GM12878 (cell line): Measurements from ENCODE around the gene KLF15. TPM values are rescaled to one million over a fixed set of nuclear protein-coding genes. Genes with fewer than 3 reads are reported as not detected.

Experiments
- ATAC-seq: fragments of 200-7000 bp; cut with Tn5 transposase; 3 replicates; pipeline ENCODE4 v1.9.1; 2020; ENCODE audit warnings: mild to moderate bottlenecking, moderate library complexity
- BruUV-seq: library from RNA; stranded (reverse); fragments of 400-500 nt; replicated peaks from 2 replicates; lab custom pipeline; 2021; lab: Mats Ljungman, UMichigan
- CTCF ChIA-PET: fragments of 300-600 bp; sonication (Branson Sonifier 250); formaldehyde crosslinking; extraction: SDS; loops from one replicate; lab custom pipeline; 2021; ENCODE audit warnings: inconsistent platforms; lab: Yijun Ruan, JAX
- POLR2A ChIA-PET: fragments of 350-600 bp; formaldehyde crosslinking; extraction: SDS; loops from one replicate; lab custom pipeline; 2021; ENCODE audit warnings: inconsistent platforms; lab: Charles Lee
- RAD21 ChIA-PET: fragments of 300-600 bp; sonication (Branson Sonifier 250); formaldehyde crosslinking; loops from one replicate; lab custom pipeline; 2023; ENCODE audit warnings: antibody characterized with exemption; ENCODE audit not compliant: unreplicated experiment; lab: Charles Lee
- SMC1A ChIA-PET: fragments of 300-600 bp; sonication (Branson Sonifier 250); formaldehyde crosslinking; loops from one replicate; lab custom pipeline; 2023; ENCODE audit not compliant: unreplicated experiment, uncharacterized antibody; lab: Charles Lee
- DNase-seq: peaks from one replicate; pipeline ENCODE4 v3.0.0-alpha.2; 2011; ENCODE audit warnings: low read depth, low spot score
- FAIRE-seq: peaks from 3 replicates; lab custom pipeline; 2011; peaks lifted over from hg19 to GRCh38; lab: Jason Lieb, UNC
- H2AFZ ChIP-seq: 2 replicates; pipeline ENCODE4 v1.6.0; 2011; ENCODE audit warnings: low read depth, low read length, control low read depth; ENCODE audit not compliant: control insufficient read depth
- H3K27ac ChIP-seq: 2 replicates; pipeline ENCODE4 v1.5.1; 2011; ENCODE audit warnings: control low read depth; ENCODE audit not compliant: control insufficient read depth, insufficient read depth
- H3K27me3 ChIP-seq, 2 experiments: replicated peaks in 1 of 2; 2 replicates each; pipeline versions ENCODE4 v1.6.0 to v1.6.1; 2011; ENCODE audit warnings: low read length in 1 of 2; ENCODE audit not compliant: control insufficient read depth in 2 of 2, insufficient read depth in 2 of 2
- H3K36me3 ChIP-seq, 2 experiments: 2 replicates each; pipeline ENCODE4 v1.5.1; 2011; ENCODE audit warnings: low read length in 1 of 2; ENCODE audit not compliant: control insufficient read depth in 2 of 2, insufficient read depth in 2 of 2
- H3K4me1 ChIP-seq: 2 replicates; pipeline ENCODE4 v1.6.1; 2011; ENCODE audit warnings: mild to moderate bottlenecking, low read length, moderate library complexity, mixed read lengths; ENCODE audit not compliant: control insufficient read depth, insufficient read depth
- H3K4me2 ChIP-seq: 2 replicates; pipeline ENCODE4 v1.6.0; 2011; ENCODE audit warnings: control low read depth; ENCODE audit not compliant: control insufficient read depth, insufficient read depth
- H3K4me3 ChIP-seq: fragments of 200-600 bp; sonication (generic); 2 replicates; pipeline ENCODE4 v1.5.1; 2016
- H3K79me2 ChIP-seq: 2 replicates; pipeline ENCODE4 v1.6.0; 2011; ENCODE audit warnings: low read length; ENCODE audit not compliant: control insufficient read depth, insufficient read depth
- H3K9ac ChIP-seq: 2 replicates; pipeline ENCODE4 v1.8.0; 2011; ENCODE audit warnings: low read length, control low read depth, mixed read lengths; ENCODE audit not compliant: control insufficient read depth, insufficient read depth
- H3K9me3 ChIP-seq: replicated peaks from 3 replicates; pipeline ENCODE4 v1.5.1; 2011; ENCODE audit warnings: mild to moderate bottlenecking, low read length; ENCODE audit not compliant: control insufficient read depth, insufficient read depth
- H4K20me1 ChIP-seq: 2 replicates; pipeline ENCODE4 v1.6.0; 2011; ENCODE audit not compliant: control insufficient read depth, insufficient read depth
- ATF7 ChIP-seq: fragments of 450-650 bp; IDR thresholded peaks from 2 replicates; pipeline ENCODE4 v1.6.1; 2016; ENCODE audit warnings: low read depth, mild to moderate bottlenecking
- BHLHE40 ChIP-seq, 2 experiments: fragments of 450-650 bp in 1 of 2; IDR thresholded peaks; 2 replicates each; pipeline ENCODE4 v1.6.1; 2011 to 2017; ENCODE audit warnings: low read depth in 2 of 2, borderline replicate concordance in 1 of 2, improper control_type of control experiment in 1 of 2, low read length in 1 of 2, mild to moderate bottlenecking in 1 of 2
- CREM ChIP-seq: IDR thresholded peaks from 2 replicates; pipeline ENCODE4 v1.6.1; 2014; ENCODE audit warnings: antibody characterized with exemption, low read depth
- DPF2 ChIP-seq: fragments of 450-650 bp; IDR thresholded peaks from 2 replicates; pipeline ENCODE4 v1.6.1; 2017; ENCODE audit warnings: mild to moderate bottlenecking
- GATAD2B ChIP-seq: fragments of 450-650 bp; conservative IDR thresholded peaks from 2 replicates; pipeline ENCODE4 v1.6.1; 2017; ENCODE audit warnings: low read depth, mild to moderate bottlenecking, moderate library complexity
- HDGF ChIP-seq: fragments of 450-650 bp; IDR thresholded peaks from 2 replicates; pipeline ENCODE4 v1.6.1; 2016; ENCODE audit warnings: antibody characterized with exemption
- IKZF1 ChIP-seq: fragments of 450-650 bp; conservative IDR thresholded peaks from 2 replicates; pipeline ENCODE4 v1.6.1; 2017; ENCODE audit warnings: antibody characterized with exemption, mild to moderate bottlenecking
- MAX ChIP-seq: IDR thresholded peaks from 2 replicates; pipeline ENCODE4 v1.6.1; 2012; ENCODE audit warnings: low read depth, low read length, improper control_type of control experiment
- RAD21 ChIP-seq: IDR thresholded peaks from 2 replicates; pipeline ENCODE4 v1.6.1; 2011; ENCODE audit warnings: mild to moderate bottlenecking, low read depth, low read length, moderate library complexity; ENCODE audit not compliant: insufficient read depth
- RB1 ChIP-seq: fragments of 450-650 bp; formaldehyde crosslinking; IDR thresholded peaks from 2 replicates; pipeline ENCODE4 v1.6.1; 2017; ENCODE audit warnings: mild to moderate bottlenecking, borderline replicate concordance
- REST ChIP-seq: IDR thresholded peaks from 2 replicates; pipeline ENCODE4 v1.6.1; 2012; ENCODE audit warnings: mild to moderate bottlenecking, low read depth, low read length
- SMAD5 ChIP-seq: IDR thresholded peaks from 2 replicates; pipeline ENCODE4 v1.6.1; 2016; ENCODE audit warnings: antibody characterized with exemption, low read depth
- SMC3 ChIP-seq: IDR thresholded peaks from 2 replicates; pipeline ENCODE4 v1.6.1; 2011; ENCODE audit warnings: low read length, improper control_type of control experiment, borderline replicate concordance
- YY1 ChIP-seq: IDR thresholded peaks from 2 replicates; pipeline ENCODE4 v1.6.1; 2011; ENCODE audit warnings: low read depth, mild to moderate bottlenecking, low read length
- ZNF687 ChIP-seq: fragments of 450-650 bp; IDR thresholded peaks from 2 replicates; pipeline ENCODE4 v1.6.1; 2017; ENCODE audit warnings: mild to moderate bottlenecking, moderate library complexity
- ZSCAN29 ChIP-seq: fragments of 450-650 bp; IDR thresholded peaks from 2 replicates; pipeline ENCODE4 v1.6.1; 2017; ENCODE audit warnings: mild to moderate bottlenecking, moderate library complexity
- WGBS: methylation state at CpG from one replicate; pipeline ENCODE4 v1.1.6; 2016; ENCODE audit warnings: low lambda C conversion rate; ENCODE audit not compliant: insufficient replicate concordance, insufficient coverage; ENCODE audit errors: missing lambda C conversion rate; 5-methylcytosine and 5-hydroxymethylcytosine counted together
- in situ Hi-C: fragments of 300-500 bp; cut with MboI; formaldehyde crosslinking; loops from 9 replicates; pipeline ENCODE4 v1.14.3; 2018; ENCODE audit warnings: mixed read lengths
- intact Hi-C: fragments of 100-400 bp; cut with micrococcal nuclease; formaldehyde crosslinking; loops from one replicate; pipeline ENCODE4 v1.14.2; 2022; ENCODE audit not compliant: unreplicated experiment
- polyA plus RNA-seq, 11 experiments: library from polyadenylated mRNA; depleted of rRNA in 4 of 11; unstranded in 6 of 11; stranded (reverse) in 5 of 11; fragments of >200 nt; fragmentation: Nextera tagmentation in 4 of 11; fragmentation: Illumina TruSeq in 1 of 11; extraction: Ambion mirVana in 4 of 11; extraction: Trizol in 1 of 11; gene quantifications; 1 replicate in 1 of 11; 2 replicates in 10 of 11; pipeline versions ENCODE4 v1.2.1 to v1.2.3, GENCODE V29; 2011 to 2016; ENCODE audit warnings: inconsistent platforms in 2 of 11, missing spikeins in 2 of 11, low read depth in 1 of 11
- total RNA-seq, 4 experiments: library from RNA; depleted of rRNA in 3 of 4; stranded (reverse); fragments of >200 nt in 3 of 4; fragmentation: Illumina TruSeq in 1 of 4; extraction: Trizol in 1 of 4; gene quantifications; 2 replicates each; pipeline versions ENCODE4 v1.2.1 to v1.2.3, GENCODE V29; 2013 to 2021

Gene KLF15
- total and polyA plus RNA-seq, 10 of the 15 experiments (the other 5 are each of a cell fraction or from before 2014, with no cell fraction given), result 0.15 TPM; not detected in 9

- BruUV-seq, result no TSS peak
- Histone ChIP-seq H3K9ac (no peak overlapping the region), H3K36me3 (no peaks in the 10 kb centered on the region), H3K9me3 (no peaks in the 10 kb centered on the region), H3K79me2 (no peaks in the 10 kb centered on the region), H3K27me3 (peaks cover 0 to 3% of the 10 kb centered on the region in 2 experiments; a peak in 2 of 4 replicates), H3K4me1 (peaks cover 13% of the 10 kb centered on the region), H3K4me2 (peak overlapping the region; percentile 64; the same call in 1 of the 2 replicates), H3K4me3 (no peak overlapping the region), H3K27ac (no peak overlapping the region), H4K20me1 (no peaks in the 10 kb centered on the region), H2AFZ (no peak overlapping the region)
- WGBS, result 12% methylated on average over 47 of the region's 58 CpGs
- ChIA-PET SMC1A (interaction anchor here (0.9 kb wide), 1 partner anchor 255 kb away, joined by 5 read pairs; no protein-coding TSS in a partner anchor), CTCF (interaction anchor here (0.6 to 1.6 kb wide), 5 partner anchors 24 to 1319 kb away, joined by 3 to 5 read pairs (median 3); no protein-coding TSS in a partner anchor), RAD21 (interaction anchor here (0.8 to 1.4 kb wide), 3 partner anchors 19 to 460 kb away, joined by 3 to 4 read pairs (median 3); no protein-coding TSS in a partner anchor), POLR2A (no interaction called here)
- in situ Hi-C loops, result loop anchor here (25.0 kb wide), 1 partner anchor 102 kb away; no protein-coding TSS in a partner anchor
- intact Hi-C loops, result loop anchor here (1.0 to 5.0 kb wide), 3 partner anchors 132 to 255 kb away; no protein-coding TSS in a partner anchor
- FAIRE-seq (no peak), DNase-seq (no peak), ATAC-seq (peak; percentile 99)
- TF ChIP-seq MAX, result no peak
- 0 out of 2 replicates have a peak, but pooled peaks have one; percentile 27 for TF ChIP-seq DPF2
- no peak for TF ChIP-seq CREM
- TF ChIP-seq HDGF, result no peak
- TF ChIP-seq SMAD5, result no peak
- TF ChIP-seq ATF7, result no peak
- TF ChIP-seq SMC3, result peak; percentile 86
- TF ChIP-seq GATAD2B, result peak; percentile 65; the same call in 1 of the 2 replicates
- peak; percentile 26; the same call in 1 of the 2 replicates for TF ChIP-seq ZNF687
- no peak for TF ChIP-seq ZSCAN29
- peak; percentile 38; the same call in 1 of the 2 replicates for TF ChIP-seq YY1
- TF ChIP-seq IKZF1, result peak; percentile 50
- TF ChIP-seq BHLHE40 (IDR thresholded peaks at IDR 0.05; ENCODE audit: borderline replicate concordance in 1 of 2, low read depth in 2 of 2, low read length in 1 of 2), result peak in 1 of 2 experiments; percentile 33; a peak in 1 of 4 replicates
- peak; percentile 68 for TF ChIP-seq RAD21
- no peak for TF ChIP-seq REST
- TF ChIP-seq RB1, result peak; percentile 39; the same call in 1 of the 2 replicates
Observed at GRCh38 chr3:126389112-126389793, 32.0 kb upstream of the KLF15 start.
